CD4-positive, alpha-beta T cell treated with Interleukin-6 at 100 ng/mL for 8 hours (primary cell): ENCODE results near the gene RHOT1.
"Not testable (repeated sequence)": the region's sequence is repeated elsewhere in the genome, so short reads cannot be mapped to it uniquely, and the experiment has no call there.

Experiments used
- DNase-seq: peaks from one replicate; pipeline ENCODE4 v3.0.0-alpha.2; 2020; ENCODE audit warnings: mixed read lengths, low spot score

Gene RHOT1

DNA sequence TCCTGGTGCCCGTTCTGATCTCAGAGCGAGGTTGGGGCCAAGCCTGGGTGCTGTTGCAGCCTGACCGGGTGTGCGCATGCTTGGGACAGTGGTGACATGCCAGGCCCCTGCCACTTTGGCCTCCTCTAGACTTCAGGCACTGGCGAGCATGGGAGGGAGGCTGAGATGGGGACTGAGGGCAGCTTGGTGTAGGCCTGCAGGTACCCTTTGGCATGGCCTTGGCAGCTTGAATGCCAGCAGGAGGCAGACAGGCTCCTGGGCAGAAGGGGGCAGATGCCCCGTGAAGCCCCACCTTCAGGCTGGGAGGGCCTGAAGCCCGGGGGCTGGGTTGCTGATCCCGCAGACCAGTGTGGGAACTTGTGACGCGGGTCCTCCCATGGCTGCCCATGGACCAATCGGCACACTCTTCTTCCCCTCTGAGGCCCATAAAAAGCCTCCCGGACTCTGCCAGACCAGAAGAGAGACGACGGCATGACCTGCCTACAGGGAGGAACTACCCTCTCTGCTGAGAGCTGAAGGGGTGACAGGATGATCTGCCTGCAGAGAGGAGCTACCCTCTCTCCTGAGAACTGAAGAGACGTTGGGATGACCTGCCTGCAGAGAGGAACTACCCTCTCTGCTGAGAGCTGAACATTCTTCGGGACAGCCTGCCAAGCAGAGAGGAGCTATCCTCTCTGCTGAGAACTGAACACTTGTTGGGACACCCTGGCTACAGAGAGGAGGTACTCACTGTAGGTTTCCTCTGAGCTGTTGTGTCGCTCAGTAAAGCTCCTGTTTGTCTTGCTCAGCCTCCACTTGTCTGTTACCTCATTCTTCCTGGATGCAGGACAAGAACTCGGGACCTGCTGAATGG, 17.5 kb downstream of the RHOT1 start:
- no peak for DNase-seq

DNA sequence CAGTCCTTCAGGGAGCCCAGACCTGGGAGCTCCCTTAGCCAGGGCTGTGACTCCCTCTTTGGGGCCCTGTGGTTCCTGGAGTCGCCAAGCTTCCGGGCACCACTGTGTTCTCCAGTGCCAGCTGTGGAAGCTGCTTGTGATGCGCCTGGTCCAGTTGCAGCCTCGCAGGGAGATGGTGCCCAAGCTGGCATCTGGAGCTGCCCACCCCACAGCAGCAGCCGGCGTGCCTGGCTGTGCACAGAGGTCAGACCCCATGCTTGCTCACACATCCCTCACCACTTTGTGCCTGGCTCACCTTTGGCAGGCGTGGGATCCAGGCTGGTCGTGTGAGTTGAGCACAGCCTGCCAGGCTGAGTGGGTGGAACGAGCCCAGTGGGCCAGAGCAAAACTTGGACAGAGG, 18.2 kb downstream of the RHOT1 start:
- DNase-seq: no peak

DNA sequence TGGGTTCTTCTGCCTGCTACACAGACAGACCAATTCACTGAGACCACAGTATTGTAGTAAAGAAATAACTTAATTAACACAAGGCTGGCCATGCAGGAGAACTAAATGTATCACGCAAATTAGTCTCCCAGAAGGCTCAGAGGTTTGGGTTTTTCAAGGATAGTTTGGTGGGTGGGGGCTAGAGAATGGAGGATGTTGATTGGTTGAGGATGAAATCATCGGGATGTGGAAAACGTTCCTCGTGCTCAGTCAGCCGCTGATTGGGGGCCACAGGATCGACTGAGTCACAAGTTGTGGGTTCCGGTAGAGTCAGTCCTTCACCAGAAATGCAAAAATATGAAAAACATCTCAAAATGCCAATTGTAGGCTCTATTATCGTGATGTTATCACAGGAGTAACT, 18.7 kb downstream of the RHOT1 start:
- no peak for DNase-seq

DNA sequence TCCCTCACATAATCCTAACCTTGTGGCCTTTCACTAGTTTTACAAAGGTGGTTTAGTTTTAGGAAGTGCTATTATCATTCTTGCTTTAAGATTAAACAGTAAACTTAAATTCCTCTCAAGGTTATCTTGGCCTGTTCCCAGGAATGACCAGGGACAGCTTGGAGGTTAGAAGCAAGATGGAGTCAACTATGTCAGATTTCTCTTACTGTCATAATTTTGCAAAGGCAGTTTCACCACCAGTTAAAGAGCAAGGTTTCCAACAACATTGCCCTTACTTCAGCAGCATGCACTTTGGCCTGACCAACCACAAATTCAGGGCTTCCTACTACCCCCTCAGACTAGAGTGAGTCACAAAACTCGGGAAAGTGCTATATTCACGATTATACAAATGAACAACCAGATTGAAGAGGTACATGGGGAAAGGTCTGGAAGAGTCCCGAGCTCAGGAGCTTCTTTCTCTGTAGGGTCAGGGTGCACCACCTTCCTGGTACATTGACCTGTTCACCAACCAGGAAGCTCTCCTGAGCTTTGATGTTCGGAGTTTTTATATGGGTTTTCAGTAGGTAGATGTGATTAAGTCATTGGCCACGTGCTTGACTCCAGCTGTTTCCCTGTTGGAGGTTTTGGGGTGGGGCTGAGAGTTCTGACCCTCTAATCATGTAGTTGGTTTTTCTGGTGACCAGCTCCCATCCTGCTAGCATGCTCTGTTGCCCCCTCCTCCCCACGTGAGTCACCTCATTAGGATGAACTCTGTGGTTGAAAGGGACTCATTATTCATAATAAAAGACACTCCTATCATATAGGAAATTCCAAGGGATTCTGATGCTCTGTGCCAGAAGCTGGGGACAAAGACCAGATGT, 19.4 kb downstream of the RHOT1 start:
- no peak for DNase-seq

DNA sequence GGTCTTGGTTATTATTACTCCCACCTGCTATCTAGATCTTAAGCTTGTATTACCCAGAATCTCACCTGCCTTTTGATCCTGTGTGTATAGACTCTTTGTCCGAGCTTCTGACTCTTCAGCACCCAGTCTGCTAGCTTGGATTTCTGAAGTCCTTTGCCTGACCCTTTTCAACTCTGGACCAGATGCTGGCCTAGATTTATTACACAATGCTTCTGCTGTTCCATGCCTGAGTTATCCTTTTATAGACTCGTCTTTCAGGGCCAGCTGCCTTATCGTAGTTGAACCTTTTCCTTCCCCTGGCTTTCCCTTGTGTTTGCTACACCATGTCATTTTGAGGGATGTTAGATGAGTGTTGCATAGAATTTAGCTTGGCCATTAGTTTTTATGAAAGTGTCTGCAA, 32.6 kb downstream of the RHOT1 start:
- no peak for DNase-seq

DNA sequence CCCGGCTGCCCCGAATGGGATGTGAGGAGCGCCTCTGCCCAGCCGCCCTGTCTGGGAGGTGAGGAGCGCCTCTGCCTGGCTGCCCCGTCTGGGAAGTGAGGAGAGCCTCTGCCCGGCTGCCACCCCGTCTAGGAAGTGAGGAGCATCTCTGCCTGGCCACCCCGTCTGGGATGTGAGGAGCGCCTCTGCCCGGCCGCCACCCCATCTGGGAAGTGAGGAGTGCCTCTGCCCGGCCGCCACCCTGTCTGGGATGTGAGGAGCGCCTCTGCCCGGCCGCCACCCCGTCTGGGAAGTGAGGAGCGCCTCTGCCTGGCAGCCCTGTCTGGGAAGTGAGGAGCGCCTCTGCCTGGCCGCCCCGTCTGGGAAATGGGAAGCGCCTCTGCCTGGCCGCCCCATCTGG, 36.4 kb downstream of the RHOT1 start:
- not testable (repeated sequence) for DNase-seq

DNA sequence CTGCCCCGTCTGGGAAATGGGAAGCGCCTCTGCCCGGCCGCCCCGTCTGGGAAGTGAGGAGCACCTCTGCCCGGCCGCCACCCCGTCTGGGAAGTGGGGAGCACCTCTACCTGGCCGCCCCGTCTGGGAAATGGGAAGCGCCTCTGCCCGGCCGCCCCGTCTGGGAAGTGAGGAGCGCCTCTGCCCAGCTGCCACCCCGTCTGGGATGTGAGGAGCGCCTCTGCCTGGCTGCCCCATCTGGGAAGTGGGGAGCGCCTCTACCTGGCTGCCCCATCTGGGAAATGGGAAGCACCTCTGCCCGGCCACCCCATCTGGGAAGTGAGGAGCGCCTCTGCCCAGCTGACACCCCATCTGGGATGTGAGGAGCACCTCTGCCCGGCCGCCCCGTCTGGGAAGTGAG, 36.8 kb downstream of the RHOT1 start:
- not testable (repeated sequence) for DNase-seq

DNA sequence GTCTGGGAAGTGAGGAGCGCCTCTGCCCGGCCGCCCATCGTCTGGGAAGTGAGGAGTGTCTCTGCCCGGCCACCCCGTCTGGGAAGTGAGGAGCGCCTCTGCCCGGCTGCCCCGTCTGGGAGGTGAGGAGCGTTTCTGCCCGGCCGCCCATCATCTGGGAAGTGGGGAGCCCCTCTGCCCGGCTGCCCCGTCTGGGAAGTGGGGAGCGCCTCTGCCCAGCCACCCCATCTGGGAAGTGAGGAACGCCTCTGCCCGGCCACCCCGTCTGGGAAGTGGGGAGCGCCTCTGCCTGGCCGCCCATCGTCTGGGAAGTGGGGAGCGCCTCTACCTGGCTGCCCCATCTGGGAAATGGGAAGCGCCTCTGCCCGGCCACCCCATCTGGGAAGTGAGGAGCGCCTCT, 37.2 kb downstream of the RHOT1 start:
- not testable (repeated sequence) for DNase-seq

DNA sequence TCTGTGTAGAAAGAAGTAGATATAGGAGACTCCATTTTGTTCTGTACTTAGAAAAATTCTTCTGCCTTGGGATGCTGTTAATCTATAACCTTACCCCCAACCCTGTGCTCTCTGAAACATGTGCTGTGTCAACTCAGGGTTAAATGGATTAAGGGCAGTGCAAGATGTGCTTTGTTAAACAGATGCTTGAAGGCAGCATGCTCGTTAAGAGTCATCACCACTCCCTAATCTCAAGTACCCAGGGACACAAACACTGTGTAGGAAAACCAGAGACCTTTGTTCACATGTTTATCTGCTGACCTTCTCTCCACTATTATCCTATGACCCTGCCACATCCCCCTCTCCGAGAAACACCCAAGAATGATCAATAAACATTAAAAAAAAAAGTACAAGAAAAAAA, 38.0 kb downstream of the RHOT1 start:
- not testable (repeated sequence) for DNase-seq

DNA sequence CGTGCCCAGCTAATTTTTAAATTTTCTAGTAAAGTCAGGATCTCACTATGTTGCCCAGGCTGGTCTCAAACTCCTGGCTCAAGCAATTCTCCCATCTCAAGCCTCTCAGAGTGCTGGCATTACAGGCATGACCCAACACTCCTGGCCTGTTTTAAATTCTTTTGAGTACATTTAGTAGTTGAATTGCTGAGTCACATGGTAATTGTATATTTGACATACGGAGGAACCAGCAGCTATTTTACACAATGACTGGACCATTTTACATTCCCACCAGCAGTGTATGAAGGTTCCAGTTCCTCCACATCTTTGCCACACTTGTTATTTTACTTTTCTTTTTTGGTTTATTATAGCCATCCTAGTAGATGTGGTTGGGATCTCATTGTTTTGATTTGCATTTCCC, 43.6 kb downstream of the RHOT1 start:
- DNase-seq: no peak

DNA sequence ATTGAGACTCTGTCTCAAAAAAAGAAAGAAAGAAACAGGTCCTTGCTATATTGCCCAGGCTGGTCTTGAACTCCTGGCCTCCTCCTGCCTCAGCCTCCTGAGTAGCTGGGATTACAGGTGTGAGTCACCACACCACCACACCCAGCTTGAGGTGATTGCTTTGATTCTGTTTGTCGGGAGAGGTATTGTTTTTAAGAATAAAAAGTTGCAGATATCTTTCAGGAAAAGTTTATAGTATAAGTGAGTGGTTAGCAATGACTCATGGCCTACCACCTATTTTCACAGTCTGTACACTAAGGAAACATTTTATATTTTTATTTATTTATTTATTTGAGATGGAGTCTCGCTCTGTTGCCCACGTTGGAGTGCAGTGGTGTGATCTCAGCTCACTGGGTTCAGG, 45.0 kb downstream of the RHOT1 start:
- no peak for DNase-seq

DNA sequence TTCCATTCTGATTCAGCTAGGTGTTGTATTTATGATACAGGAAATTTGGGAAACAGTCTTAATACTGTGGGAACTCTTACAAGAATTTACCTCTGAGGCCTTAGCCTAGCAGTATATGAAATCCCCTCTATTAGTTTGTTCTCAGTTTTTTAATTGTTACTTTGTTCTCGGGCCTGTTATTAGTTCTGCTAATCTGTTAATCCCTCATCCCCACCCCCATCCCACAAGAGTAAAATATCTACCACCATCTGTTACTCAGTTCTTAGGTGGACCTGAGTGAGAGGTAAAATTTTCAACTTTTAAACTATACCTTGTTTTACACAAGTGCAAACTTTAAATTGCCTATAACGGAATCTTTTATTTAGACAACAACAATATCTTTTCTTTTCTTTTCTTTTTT, 47.0 kb downstream of the RHOT1 start:
- no peak for DNase-seq

DNA sequence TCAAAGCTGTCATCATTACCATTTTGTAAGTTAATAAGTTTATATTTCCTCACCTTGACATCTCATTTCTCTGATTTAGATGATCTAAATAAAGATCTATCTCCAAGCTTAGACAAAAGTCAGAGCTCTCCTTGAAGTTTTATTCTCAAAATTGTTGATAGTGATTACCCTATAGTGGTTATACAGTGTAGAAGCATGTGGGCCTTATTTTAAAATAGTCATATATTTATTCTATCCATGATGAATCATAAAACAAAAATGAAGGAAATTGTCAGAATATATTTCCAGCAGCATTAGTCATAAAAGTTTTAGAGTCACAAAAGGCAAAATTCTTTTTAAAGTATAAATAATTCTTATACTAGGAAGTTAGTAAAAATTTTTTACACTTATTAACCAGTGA, 49.0 kb downstream of the RHOT1 start:
- no peak for DNase-seq

DNA sequence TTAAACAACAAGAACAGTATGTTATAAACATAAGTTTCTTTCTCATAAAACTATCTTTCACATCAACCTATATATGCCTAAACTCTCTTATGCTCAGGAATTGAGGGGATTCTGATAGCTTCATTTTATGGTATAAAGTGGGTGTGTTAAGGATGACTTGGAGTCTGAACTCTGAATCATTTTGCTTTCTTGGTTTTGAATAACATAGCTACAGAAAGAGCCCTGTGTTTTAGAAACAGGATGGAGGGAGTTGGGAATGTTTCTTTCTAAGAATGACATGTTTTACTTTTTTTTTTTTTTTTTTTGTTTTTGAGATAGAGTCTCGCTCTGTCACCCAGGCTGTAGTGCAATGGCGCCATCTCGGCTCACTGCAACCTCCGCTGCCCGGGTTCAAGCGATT, 50.1 kb downstream of the RHOT1 start:
- DNase-seq: no peak

DNA sequence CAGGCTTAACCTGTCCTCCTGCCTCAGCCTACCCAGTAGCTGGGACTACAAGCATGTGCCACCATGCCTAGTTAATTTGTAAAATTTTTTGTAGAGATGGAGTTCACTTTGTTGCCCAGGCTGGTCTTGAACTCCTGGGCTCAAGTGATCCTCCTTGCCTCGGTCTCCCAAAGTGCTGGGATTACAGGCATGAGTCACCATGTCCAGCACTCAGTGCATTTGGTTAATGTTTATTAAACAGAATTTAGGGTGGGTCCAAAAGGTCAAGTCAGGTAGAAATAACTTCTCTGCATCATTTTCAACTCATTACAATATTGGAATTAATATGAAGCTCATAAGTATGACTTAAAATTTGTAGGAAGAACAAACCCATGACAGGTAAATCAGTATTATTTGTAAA, 55.7 kb downstream of the RHOT1 start:
- no peak for DNase-seq

DNA sequence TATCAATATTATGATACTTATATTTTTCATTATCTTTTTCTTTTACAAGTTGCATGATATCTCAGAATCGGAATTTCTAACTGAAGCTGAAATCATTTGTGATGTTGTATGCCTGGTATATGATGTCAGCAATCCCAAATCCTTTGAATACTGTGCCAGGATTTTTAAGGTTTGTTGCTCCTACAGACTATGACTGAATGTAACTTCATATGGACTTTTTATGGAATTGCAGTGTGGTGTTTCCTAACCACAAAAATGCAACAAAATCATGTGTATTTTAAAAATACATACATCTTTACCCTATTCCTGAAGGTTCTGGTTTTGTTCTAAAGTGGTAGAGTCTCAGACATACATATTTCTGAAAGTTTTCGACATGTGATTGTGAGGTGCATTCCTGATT, 64.6 kb downstream of the RHOT1 start:
- DNase-seq: no peak

DNA sequence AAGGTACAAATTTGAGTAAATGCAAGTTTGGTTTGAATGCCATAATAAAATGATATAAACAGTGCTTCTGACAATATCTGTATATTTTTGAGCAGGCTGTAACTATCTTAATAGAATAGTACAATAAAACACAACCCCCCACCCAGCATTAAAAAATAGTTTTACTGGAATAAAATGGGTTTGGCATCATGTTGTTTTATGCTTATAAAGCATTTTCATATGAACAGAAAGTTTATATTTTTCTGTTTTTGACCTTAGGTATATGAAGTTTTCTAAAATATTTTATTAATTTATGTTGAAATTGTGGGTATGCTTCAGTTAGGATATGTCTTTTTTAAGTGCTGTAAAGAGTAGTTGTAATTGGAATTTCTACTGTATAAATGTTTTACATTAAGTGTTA, 66.1 kb downstream of the RHOT1 start:
- no peak for DNase-seq

DNA sequence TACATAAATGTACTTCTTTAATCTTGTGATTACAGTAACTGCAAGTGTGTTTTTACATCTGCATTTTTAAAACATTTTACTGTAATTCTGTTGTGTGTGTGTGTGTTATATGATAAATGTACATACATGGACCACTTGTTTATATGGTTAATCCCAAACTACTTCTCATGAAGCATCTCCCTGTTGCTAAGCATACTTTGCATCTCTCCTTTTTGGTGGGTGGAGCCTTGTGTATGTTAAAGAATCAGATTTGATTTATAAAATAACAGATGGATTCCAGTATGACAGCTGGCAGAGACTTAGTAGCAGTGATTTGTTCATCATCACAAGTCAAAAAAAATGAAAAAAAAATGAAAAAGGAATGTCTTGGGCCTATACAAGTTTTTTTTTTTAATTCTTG, 67.3 kb downstream of the RHOT1 start:
- no peak for DNase-seq

DNA sequence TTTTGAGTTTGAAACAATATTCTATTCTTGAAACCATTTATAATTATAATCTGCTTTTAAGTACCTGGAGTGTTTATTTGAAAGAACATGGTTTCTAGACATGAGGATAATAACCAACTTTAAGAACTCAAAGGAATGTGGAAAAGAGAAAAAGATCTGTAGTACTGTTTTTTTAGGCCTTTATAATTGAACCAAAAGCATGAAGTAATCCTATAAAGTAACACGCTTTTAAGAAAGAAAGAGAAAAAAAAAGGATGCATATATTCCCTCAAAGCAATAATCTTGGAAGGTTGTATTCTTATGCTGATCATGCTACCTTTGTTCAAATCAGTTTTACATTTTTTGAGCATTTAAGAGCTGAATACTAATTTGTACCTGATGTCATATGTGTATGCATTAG, 69.4 kb downstream of the RHOT1 start:
- DNase-seq: no peak

DNA sequence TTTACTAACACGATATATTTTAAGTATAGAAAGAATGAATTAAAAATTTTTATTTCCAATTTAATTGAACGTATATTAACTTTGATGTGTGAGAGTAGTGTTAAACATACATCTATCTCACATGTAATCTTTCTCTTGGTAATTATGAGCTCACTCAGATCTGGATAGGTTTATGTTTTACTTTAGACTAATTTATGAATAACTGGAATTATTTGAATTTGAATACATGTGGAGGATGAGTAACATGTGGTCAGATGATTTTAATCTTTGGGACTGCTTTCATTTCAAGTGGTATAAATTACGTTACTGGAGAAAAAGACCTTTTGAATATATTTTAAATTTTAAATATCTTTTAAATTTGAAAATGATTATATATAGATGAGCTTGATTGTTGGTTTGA, 73.4 kb downstream of the RHOT1 start:
- no peak for DNase-seq

DNA sequence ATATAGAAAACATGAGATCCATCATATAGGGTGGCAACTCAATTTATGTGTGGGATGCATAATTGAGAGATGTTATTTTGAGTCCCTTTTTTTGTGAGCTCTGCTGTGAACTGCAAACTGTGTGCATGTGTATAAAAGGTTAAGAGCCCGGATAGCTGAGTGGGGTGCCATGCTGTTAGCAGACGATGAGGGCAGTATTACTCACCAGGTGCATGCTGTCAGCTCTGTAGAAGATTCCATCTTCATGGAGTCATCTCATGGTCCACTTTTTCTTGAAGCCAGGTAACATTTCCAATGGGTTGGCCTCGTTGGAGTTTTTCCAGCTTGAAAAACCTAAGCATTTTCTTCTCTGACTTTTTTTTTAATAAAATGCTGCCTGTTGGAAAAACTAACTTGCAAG, 80.3 kb downstream of the RHOT1 start:
- DNase-seq: no peak

DNA sequence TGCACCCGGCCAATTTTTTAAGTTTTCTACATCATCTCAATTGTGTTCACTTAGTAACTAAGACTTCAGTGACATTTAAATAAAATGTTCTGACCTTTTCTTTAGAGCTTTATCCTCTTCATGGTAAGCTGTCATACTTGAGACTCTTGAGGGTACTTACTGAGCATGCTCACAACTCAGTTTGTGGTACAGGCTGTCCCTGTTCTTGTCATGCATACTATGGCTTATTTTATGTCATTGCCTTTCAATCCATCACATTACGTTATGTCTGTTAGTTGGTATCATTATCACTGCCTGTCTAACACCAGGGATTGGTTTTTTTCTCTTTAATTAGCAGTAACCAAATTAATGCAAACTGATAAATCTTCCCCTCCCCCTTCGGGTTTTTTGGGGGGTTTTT, 81.4 kb downstream of the RHOT1 start:
- no peak for DNase-seq

DNA sequence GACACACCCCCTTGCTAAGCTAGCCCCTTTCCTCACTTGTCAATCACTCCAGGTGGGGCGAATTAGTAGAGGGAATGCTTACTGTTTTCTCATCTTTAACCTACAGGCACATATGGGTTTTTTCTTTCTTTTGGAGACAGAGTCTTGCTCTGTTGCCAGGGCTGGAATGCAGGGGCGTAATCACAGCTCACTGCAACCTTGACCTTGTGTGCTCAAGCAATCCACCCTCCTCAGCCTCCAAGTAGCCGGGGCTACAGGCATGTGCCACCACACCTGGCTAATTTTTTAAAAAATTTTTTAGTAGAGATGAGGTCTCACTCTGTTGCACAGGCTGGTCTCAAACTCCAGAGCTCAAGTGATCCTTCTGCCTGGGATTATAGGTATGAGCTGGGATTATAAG, 84.6 kb downstream of the RHOT1 start:
- DNase-seq: no peak
